Measurements from ENCODE around the gene RGS13. TPM values are rescaled to one million over a fixed set of nuclear protein-coding genes. Genes with fewer than 3 reads are reported as not detected.

RGS13 gene, protein sequence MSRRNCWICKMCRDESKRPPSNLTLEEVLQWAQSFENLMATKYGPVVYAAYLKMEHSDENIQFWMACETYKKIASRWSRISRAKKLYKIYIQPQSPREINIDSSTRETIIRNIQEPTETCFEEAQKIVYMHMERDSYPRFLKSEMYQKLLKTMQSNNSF
- not detected for total RNA-seq

DNA sequence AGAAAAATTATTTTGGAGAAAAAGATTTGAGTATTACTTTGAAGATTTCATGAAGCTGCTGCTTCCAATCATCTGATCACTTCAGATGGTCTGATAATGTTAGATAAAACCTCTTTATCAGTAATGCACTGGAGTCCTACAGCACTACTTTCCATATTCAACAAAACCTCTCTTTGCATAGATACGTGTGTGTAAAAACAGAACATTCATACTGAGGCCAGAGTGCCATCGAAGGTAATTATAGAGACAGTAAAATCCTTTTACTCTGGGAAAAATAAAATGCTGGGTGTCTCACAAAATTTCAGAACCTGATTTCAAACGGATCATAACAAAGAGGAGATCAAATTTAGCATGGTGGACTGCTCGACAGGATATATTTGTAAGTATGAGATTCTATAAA lies at the start of gene RGS13:
Gene RGS13 (plus strand): TSS at position 209 of the 400 bp plus-strand sequence. CDS start 8,188 bp downstream, outside the sequence.
- peaks cover 15% of the 10 kb centered on the region for H3K4me1 Mint-ChIP-seq (ENCODE audit: low read depth)
- H3K4me3 Mint-ChIP-seq, result no peak within 1 kb of the TSS
- H3K27me3 Mint-ChIP-seq (ENCODE audit: low read depth), result peaks cover 15% of the 10 kb centered on the region

DNA sequence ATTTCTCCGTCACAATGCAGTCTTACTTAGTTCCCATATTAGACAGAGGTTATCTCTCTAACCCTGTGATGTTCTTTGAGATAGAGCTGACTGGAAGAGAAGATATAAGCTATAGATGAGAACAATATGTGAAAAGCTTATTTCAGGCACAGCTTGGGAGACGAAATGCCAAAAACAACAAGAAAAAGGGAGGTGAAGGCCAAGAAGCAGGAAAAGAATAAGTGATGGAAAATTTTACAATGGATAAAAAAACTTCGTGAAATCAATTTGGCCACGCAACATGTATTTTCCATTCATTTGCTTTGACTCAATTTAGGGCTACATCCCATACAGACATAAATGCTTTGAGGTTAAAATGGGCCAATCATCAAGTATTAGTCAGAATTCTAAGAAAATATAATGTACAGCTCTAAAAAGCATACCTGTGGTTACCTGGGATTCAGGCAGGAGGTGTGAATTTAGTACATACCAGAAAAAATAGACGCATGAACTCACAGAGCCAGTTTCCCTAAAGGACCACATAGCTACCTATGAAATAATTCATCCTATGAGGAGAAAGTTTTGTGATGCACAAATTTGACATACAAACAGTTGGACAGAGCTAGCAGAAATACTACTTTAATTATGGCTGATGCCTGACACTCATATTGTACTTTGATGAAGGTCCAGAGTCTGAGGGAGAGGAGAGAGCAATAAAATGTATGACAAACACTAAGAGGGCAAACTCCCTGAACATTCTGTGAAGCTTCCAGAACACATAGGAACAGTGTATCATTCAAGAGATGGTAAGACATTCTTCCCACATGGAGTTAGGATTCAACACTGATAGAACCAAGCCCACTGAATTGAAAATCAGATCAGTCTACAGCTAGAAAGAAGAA lies 48.3 kb upstream of the RGS13 start:
- CTCF ChIA-PET, result interaction anchor here (1.7 kb wide), 1 partner anchor 23 kb away, joined by 6 read pairs; no protein-coding TSS in a partner anchor
- Mint-ChIP-seq H3K4me3 (no peak overlapping the region), H3K36me3 (ENCODE audit: low read depth) (no peaks in the 10 kb centered on the region), H3K27ac (no peak overlapping the region), H3K9me3 (no peaks in the 10 kb centered on the region), H3K27me3 (ENCODE audit: low read depth) (peaks cover 4% of the 10 kb centered on the region), H3K4me1 (ENCODE audit: low read depth) (no peaks in the 10 kb centered on the region)
- intact Hi-C loops (cut with micrococcal nuclease), result no loop called here
- DNase-seq, result no peak

More for the DNA sequence above, at the start of gene RGS13:
- Mint-ChIP-seq H3K9me3 (no peaks in the 10 kb centered on the region), H3K27ac (no peak within 1 kb of the TSS), H3K36me3 (ENCODE audit: low read depth) (no peaks in the 10 kb centered on the region)
- CTCF ChIA-PET, result no interaction called here
- intact Hi-C loops (cut with micrococcal nuclease), result loop anchor here (5.0 kb wide), 1 partner anchor 486 kb away; the partner anchor contains the start of gene CDC73
- DNase-seq, result no peak

DNA sequence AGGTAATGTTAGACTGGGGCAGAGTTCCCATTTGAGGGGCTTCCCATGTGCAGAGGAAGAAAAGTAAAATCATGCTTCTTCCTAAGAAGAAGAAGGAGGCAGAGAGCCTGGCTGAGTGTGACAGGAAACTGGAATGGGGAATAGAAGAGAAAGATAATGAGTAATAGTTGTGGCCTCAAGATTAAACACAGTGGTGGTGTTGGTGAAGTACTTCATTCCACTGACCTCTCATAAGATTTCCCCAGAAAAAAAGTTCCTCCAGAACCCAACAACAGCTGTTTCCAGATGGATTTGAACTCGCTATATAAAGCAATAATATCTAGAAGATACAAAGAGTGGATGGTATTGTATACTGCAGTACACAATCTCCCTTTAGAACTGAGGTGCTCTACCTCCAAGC lies 47.4 kb upstream of the RGS13 start:
- H3K27me3 Mint-ChIP-seq (ENCODE audit: low read depth), result peaks cover 4% of the 10 kb centered on the region
- H3K4me1 Mint-ChIP-seq (ENCODE audit: low read depth), result no peaks in the 10 kb centered on the region
- no peak overlapping the region for H3K27ac Mint-ChIP-seq
- H3K36me3 Mint-ChIP-seq (ENCODE audit: low read depth), result no peaks in the 10 kb centered on the region
- no peaks in the 10 kb centered on the region for H3K9me3 Mint-ChIP-seq
- CTCF ChIA-PET, result interaction anchor here (1.7 kb wide), 1 partner anchor 22 kb away, joined by 6 read pairs; no protein-coding TSS in a partner anchor
- no peak overlapping the region for H3K4me3 Mint-ChIP-seq
- DNase-seq, result no peak
- intact Hi-C loops (cut with micrococcal nuclease), result no loop called here

DNA sequence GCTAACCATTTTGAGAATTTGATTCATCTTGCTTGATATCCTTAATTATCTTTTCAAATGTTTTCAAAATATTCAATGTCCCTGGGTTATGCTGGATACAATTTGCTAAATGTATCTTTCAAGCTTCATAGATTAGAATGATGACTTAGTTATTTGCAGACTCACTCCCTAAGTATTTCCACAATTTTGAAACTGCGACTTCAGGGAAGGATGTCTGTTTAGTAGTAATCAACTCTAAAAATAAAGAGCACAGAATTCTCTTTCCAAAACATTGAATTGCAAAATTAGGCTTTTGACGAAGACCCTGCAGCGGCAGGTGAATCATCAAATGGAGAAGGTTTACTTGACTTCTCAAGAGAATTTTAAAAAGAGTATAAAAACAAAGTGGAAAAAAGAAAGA lies 46.1 kb upstream of the RGS13 start:
- Mint-ChIP-seq H3K4me1 (ENCODE audit: low read depth) (no peaks in the 10 kb centered on the region), H3K27me3 (ENCODE audit: low read depth) (peaks cover 7% of the 10 kb centered on the region), H3K4me3 (no peak overlapping the region), H3K27ac (no peak overlapping the region), H3K36me3 (ENCODE audit: low read depth) (no peaks in the 10 kb centered on the region), H3K9me3 (no peaks in the 10 kb centered on the region)
- intact Hi-C loops (cut with micrococcal nuclease), result no loop called here
- CTCF ChIA-PET, result no interaction called here
- DNase-seq, result no peak

DNA sequence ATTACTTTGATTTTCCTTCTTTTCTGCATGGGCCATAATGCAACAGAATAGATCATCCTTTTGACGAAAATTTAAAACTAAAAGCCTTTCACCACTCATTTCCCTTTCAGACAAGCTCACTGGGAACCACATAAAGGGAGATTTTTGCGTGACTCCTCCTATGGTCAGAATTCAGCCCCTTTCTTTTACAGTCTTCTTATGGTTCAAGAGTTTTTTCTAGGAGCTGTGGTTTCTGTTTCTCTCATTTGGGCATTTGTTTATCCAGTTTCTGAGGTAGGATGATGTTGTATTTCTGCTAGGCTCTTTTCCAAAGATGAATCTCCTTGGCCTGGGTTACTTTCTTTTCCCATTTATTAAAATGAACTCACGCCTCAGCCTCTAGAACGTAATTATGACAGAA lies 43.4 kb upstream of the RGS13 start:
- Mint-ChIP-seq H3K4me1 (ENCODE audit: low read depth) (no peaks in the 10 kb centered on the region), H3K27me3 (ENCODE audit: low read depth) (peaks cover 11% of the 10 kb centered on the region), H3K27ac (no peak overlapping the region), H3K36me3 (ENCODE audit: low read depth) (no peaks in the 10 kb centered on the region), H3K9me3 (no peaks in the 10 kb centered on the region), H3K4me3 (no peak overlapping the region)
- CTCF ChIA-PET, result interaction anchor here (1.4 kb wide), 1 partner anchor 118 kb away, joined by 4 read pairs; no protein-coding TSS in a partner anchor
- no peak for DNase-seq
- intact Hi-C loops (cut with micrococcal nuclease), result no loop called here

DNA sequence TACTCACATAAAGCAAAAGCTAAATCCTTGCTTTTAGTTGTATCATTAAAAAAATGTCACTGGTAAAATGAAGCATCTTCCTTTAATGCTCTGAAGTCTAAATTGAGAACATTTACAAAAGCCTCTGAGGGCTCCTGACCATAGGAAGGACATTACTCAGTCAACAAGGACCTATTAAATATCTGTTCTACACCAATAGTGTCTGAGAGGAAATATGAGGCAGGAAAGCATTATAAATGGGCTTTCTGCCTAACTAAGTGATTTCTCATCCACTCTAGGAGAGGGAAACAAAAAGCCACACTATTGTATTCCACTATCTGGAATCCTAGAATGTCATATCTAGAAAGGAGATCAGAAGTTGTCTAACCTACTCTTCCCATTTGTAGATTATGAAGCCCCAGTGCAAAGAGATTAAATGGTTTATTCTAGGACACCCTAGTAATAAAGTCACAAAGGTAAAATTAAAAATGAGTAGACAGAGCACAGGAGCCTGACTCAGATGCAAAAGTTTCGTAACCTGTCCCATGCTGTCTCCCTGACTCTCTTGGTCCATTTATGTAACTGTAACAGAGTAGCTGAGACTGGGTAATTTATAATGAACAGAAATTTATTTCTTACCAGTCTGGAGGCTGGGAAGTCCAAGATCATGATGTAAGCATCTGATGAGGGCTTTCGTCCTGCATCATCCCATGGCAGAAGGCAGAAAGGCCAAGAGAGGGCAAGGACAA lies 42.8 kb upstream of the RGS13 start:
- Mint-ChIP-seq H3K36me3 (ENCODE audit: low read depth) (no peaks in the 10 kb centered on the region), H3K4me1 (ENCODE audit: low read depth) (no peaks in the 10 kb centered on the region), H3K9me3 (no peaks in the 10 kb centered on the region), H3K27ac (no peak overlapping the region), H3K27me3 (ENCODE audit: low read depth) (peaks cover 11% of the 10 kb centered on the region), H3K4me3 (no peak overlapping the region)
- no peak for DNase-seq
- intact Hi-C loops (cut with micrococcal nuclease), result no loop called here
- CTCF ChIA-PET, result interaction anchor here (1.4 kb wide), 1 partner anchor 118 kb away, joined by 4 read pairs; no protein-coding TSS in a partner anchor

DNA sequence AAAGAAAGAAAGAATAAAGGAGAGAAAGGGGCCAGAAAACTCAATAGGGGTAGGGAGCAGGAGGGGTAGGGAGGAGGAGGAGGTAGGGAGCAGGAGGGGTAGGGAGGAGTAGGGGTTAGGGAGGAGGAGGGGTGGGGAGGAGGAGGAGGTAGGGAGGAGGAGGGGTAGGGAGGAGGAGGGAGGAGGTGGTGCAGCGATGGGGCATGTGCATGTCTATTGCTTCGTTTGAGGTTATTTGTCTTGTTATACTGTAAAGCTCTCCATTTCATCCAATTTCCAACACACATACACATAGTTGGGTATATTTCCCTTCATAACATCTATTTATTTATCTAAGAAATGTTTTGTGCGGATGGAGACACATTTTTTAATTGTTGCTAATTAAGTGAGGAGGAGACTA lies 40.6 kb upstream of the RGS13 start:
- intact Hi-C loops (cut with micrococcal nuclease), result no loop called here
- Mint-ChIP-seq H3K36me3 (ENCODE audit: low read depth) (no peaks in the 10 kb centered on the region), H3K9me3 (no peaks in the 10 kb centered on the region), H3K27me3 (ENCODE audit: low read depth) (peaks cover 8% of the 10 kb centered on the region), H3K4me3 (no peak overlapping the region), H3K4me1 (ENCODE audit: low read depth) (peaks cover 3% of the 10 kb centered on the region), H3K27ac (no peak overlapping the region)
- DNase-seq, result no peak
- CTCF ChIA-PET, result no interaction called here

DNA sequence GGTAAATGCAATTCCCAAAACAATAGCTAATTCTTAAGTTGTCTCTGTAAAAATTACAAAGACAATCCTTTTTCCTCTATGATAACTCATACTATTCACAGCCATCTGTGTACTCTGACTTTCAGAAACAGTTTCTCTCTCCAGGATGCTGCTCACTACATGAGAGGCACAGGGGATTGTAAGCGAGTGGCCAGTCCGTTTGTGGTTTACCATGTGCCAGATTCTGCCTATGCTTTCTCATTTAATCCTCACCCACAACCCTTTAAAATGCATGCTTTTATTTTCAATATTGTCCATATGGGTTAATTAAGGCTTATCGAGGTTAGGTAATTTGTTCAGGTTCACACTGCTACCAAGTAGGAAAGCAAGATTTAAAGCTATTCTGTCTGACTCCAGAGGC lies 37.4 kb upstream of the RGS13 start:
- Mint-ChIP-seq H3K4me1 (ENCODE audit: low read depth) (peaks cover 26% of the 10 kb centered on the region), H3K36me3 (ENCODE audit: low read depth) (no peaks in the 10 kb centered on the region), H3K27me3 (ENCODE audit: low read depth) (peaks cover 7% of the 10 kb centered on the region), H3K4me3 (no peak overlapping the region), H3K27ac (no peak overlapping the region), H3K9me3 (no peaks in the 10 kb centered on the region)
- CTCF ChIA-PET, result no interaction called here
- intact Hi-C loops (cut with micrococcal nuclease), result no loop called here
- no peak for DNase-seq

DNA sequence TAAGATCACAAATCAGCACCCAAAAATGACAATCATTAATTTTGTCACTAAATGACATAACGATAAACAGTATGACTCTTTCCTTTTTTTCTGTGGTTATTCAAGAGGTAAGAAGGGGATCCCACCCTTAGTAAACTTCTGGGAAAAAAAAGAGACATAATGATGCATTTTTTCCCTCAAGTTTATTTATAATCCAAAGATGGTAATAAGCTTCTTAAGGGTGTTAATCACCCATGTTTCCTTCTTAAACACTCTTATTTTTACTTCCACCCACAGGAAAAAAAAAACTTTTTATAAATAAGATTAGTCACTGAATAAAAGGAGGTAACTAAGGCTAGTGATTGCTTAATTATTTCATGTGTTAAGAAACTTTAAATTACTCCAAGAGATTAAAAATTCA lies 35.7 kb upstream of the RGS13 start:
- Mint-ChIP-seq H3K27ac (no peak overlapping the region), H3K36me3 (ENCODE audit: low read depth) (no peaks in the 10 kb centered on the region), H3K4me3 (no peak overlapping the region), H3K4me1 (ENCODE audit: low read depth) (peaks cover 26% of the 10 kb centered on the region), H3K27me3 (ENCODE audit: low read depth) (peaks cover 2% of the 10 kb centered on the region), H3K9me3 (no peaks in the 10 kb centered on the region)
- CTCF ChIA-PET, result interaction anchor here (1.1 kb wide), 1 partner anchor 9 kb away, joined by 3 read pairs; no protein-coding TSS in a partner anchor
- no peak for DNase-seq
- intact Hi-C loops (cut with micrococcal nuclease), result no loop called here

DNA sequence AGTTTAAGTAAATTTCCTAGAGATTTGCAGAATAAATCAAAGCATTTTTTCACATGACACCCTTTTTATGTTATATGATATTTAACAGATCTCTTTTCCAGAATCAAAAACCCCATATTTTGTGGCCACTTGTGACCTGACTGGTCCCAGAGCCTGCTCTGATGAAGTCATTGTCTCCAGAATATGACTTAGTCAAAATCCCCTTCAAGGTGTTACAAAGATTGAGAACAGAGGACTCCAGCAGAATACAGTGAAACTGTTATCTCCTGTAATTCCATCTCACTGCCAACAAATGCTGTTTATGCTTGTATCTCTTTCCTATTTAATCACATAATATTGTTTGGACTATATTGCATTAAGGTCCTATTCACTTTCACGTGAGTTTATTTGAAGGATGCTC lies 34.8 kb upstream of the RGS13 start:
- intact Hi-C loops (cut with micrococcal nuclease), result loop anchor here (1.0 kb wide), 3 partner anchors 21 to 84 kb away; no protein-coding TSS in a partner anchor
- CTCF ChIA-PET, result no interaction called here
- Mint-ChIP-seq H3K36me3 (ENCODE audit: low read depth) (no peaks in the 10 kb centered on the region), H3K27me3 (ENCODE audit: low read depth) (no peaks in the 10 kb centered on the region), H3K9me3 (no peaks in the 10 kb centered on the region), H3K4me1 (ENCODE audit: low read depth) (peaks cover 26% of the 10 kb centered on the region), H3K4me3 (no peak overlapping the region), H3K27ac (no peak overlapping the region)
- no peak for DNase-seq

DNA sequence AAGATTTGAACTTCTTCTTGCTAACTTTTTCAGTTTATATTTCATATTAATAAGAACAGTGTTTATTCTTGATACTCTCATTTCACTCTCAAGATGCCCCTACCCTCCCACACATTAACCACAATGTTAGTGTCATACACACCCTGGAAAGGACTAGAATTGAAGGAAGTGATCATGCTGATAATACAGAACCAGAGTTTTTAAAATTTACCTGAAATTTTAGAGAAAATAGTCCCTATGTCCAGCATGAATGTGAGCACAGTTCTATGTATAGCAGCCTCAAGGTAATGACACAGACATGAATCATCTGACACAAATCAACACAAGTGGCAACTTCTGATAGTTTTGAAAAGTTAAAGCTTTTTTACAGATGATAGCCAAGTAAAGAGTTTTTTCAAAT lies 34.4 kb upstream of the RGS13 start:
- H3K4me3 Mint-ChIP-seq, result no peak overlapping the region
- H3K36me3 Mint-ChIP-seq (ENCODE audit: low read depth), result no peaks in the 10 kb centered on the region
- peaks cover 26% of the 10 kb centered on the region for H3K4me1 Mint-ChIP-seq (ENCODE audit: low read depth)
- no peaks in the 10 kb centered on the region for H3K9me3 Mint-ChIP-seq
- CTCF ChIA-PET, result no interaction called here
- no peak for DNase-seq
- no peaks in the 10 kb centered on the region for H3K27me3 Mint-ChIP-seq (ENCODE audit: low read depth)
- H3K27ac Mint-ChIP-seq, result no peak overlapping the region
- intact Hi-C loops (cut with micrococcal nuclease), result loop anchor here (1.0 kb wide), 3 partner anchors 21 to 84 kb away; no protein-coding TSS in a partner anchor

DNA sequence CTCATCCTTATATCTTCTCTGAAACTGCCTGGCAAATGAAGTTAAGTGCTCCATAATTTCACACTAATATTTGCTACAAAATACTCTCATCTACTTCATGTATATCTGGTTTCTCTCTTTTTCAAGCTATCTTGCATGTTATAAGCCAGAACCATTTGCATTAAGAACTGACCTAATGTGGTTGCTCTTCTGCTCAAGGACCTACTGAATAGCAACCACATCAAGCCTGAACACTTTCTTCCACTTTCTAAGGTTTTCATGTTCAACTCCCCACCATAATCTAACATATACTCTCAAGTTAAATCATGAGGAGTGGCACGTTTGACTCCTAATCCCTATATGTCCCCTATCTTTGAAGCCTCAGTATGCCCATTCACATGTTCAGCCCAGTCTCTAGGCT lies 33.2 kb upstream of the RGS13 start:
- CTCF ChIA-PET, result interaction anchor here (1.5 kb wide), 1 partner anchor 128 kb away, joined by 6 read pairs; no protein-coding TSS in a partner anchor
- H3K36me3 Mint-ChIP-seq (ENCODE audit: low read depth), result no peaks in the 10 kb centered on the region
- intact Hi-C loops (cut with micrococcal nuclease), result no loop called here
- H3K27ac Mint-ChIP-seq, result no peak overlapping the region
- H3K9me3 Mint-ChIP-seq, result no peaks in the 10 kb centered on the region
- H3K27me3 Mint-ChIP-seq (ENCODE audit: low read depth), result no peaks in the 10 kb centered on the region
- no peak for DNase-seq
- H3K4me3 Mint-ChIP-seq, result no peak overlapping the region
- peaks cover 26% of the 10 kb centered on the region for H3K4me1 Mint-ChIP-seq (ENCODE audit: low read depth)
